Inferior parietal cortex (tissue), 1 donor: ENCODE measurements around the gene BRD3OS.
"Not testable (repeated sequence)": the region's sequence is repeated elsewhere in the genome, so short reads cannot be mapped to it uniquely, and the experiment has no call there.

ENCODE experiments used
- DNase-seq: peaks from one replicate; pipeline ENCODE4 v3.0.0-alpha.2; 2016; ENCODE audit errors: extremely low spot score

Gene BRD3OS

GRCh38 chr9:133988771-133989170 is 36.5 kb upstream of the BRD3OS start:
- not testable (repeated sequence) for DNase-seq

DNA sequence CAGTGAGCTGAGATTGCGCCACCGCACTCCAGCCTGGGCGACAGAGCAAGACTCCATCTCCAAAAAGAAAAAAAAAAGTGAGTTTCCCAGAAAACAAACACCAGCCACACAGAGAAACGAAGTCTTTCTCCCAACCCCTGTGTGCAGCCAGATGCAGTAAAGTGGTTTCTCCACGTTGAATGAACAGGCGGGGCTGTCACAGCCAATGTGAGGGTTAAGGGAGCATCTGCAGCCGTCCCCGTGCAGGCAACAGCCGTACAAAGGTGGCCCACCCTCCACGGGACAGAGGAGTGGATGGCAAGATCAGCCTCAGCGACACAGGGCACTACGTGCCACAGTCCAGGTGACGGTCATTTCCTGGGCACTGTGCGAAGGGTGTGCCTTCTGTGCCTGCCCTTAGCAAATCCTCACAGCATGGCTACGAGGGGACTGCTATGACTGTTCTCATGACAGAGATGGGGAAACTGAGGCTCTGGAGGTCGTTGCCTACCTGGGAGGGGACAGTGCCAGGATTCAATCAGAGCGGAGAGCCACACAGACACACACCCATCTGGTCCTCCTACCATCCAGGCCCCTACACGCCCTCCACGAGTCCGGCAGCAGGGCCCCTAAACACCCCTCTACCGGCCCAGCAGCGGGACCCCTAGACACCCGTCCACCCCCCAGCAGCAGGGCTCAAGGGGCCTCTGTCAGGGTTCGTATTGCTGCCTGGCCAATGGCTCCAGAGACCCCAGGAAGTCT is 35.5 kb upstream of the BRD3OS start:
- no peak for DNase-seq

DNA sequence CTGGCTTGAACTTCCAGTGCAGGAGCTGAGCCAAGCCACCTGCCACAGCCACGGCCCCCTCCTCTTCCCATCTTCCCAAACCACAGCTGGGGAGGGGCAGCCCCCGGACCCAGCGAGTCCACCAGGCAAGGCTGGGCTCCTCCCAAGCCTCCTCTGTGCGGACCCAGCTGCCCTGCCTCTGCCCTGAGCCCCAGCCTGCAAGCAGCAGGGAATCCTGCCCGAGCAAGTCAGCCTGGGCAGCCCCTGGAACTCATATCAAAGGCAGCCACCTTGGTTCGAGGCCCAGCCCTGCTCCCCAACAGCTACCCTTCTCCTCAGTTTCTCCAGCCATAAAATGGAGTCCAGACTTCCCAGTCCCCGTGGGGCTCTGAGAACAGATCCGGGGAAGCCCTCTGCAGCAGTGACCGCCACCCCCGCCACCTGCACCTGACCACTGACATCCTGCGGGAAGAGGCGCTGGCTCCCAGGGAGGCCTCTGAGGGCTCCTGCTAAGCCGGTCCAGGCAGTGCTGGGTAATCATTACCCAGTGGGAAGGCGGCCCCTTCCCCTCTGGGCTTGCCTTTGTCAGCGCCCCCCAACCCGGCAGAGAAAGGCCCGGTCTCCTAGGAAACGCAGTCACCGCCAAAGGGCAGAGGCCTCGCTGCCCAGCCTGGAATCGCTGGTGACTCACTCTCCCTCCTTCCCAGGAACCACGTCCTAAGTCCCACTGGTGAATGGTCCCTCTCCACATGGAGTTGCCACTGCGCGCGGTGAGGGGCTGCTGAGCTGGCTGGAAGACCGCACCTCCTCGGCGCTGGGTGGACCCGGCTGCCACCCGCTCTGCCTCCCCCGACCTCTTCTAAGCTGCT is 34.7 kb upstream of the BRD3OS start:
- no peak for DNase-seq

GRCh38 chr9:133991214-133991921 is 33.9 kb upstream of the BRD3OS start:
- no peak for DNase-seq

- DNase-seq = no peak
These were observed 33.1 kb upstream of the BRD3OS start, which contains the start of gene VAV2 for GRCh38 chr9:133991964-133992779. TSS of gene VAV2 (minus strand) at chr9:133992324. CDS start at chr9:133992278, 46 bp downstream.

DNA sequence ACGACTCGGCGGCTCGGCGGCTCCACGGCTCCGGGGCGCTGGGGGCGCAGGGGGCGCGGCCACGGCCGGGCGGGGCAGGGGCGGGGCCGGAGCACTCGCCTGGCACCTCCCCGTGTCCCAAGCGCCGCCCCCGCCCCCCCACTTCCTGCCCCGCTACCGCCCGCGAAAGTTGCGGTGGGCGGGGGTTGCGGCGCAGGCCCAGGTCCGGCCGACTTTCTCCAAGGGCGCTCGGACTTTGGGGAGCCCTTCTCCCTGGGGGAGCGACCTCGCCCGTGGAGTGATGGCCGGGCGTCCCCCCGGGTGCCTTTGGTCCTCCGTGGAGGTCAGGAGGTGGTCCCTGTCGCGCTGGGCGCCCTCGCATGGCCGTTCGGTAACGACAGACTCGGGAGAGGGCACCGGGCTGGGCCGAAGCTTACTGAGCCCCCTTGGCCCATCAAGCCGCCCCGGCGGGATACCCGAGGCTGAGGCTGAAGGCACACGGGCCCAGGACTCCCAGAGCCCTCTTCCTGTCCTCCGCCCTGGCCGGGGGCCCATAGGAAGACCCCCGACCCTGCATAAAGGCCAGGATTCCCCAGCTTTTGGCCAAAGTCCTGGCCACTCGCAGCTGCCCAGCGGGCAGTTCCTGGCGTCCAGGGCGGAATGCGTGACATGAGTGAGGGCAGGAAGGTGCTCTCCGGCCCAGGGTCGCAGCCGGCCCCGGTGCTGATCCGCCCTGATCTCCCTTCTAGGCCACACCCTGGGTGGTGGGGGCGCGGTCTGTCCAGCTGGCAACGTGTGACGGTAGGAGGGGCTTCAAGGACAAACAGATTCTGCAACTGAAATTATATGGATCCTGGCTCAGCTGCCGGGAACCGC is 32.3 kb upstream of the BRD3OS start:
- peak; percentile 26 for DNase-seq

DNA sequence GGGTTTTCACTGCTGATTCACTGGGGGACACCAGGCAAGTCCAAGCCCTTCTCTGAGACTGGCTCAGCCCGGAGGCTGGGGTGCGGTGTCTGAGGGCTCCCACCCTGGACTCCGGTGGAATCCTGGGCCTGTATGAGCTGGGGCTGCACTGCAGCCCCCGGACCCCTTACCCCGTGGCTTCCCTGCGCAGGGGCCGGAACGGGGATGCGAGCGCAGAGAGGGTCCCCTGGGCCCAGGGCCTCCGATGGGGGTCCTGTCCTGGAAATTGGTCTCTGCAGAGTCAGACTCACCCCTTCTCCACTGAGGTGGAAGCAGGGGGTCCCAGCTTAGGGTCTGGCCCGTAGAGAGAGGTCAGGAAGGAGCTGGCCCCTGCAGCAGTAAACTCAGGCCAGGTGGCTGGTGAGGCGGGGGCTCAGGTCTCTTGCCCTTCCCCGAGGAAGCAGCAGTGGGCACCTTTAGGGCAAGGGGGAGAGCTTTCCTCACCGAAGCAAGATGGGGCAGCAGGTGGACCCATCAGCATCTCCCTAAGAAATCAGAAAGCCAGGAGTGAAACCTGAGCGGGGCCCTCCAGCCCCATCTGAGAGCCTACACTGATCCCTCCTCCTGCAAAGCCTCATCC is 31.5 kb upstream of the BRD3OS start:
- DNase-seq = no peak

DNA sequence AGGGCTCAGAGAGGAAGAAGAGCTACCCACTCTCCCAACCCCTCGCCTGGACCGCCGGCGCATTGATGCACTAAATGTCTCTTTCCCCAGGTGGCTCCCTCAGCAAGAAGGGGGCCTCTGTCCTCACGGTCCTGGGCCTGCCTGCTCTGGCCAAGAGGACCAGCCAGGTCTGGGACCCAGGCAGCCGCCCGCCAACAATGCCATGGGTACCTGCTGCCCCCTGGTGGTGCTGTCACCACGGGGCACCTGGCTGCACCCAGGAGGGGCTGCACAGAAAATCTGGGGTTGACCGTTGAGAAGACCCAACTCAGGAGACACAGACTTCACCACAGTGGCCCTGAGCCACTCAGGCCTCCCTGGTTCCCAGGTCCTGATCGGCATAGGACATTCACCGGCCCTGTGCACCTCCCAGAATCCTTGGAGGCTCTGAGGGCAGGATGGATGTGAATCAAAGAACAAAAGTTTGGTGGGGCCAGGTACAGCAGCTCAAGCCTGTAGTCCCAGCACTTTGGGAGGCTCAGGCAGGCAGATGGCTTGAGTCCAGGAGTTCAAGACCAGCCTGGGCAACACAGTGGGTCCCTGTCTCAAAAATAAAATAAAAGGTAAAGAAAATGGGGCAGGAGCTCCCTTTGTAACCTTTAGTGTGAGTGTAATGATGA is 30.8 kb upstream of the BRD3OS start:
- DNase-seq = peak; percentile 77

DNA sequence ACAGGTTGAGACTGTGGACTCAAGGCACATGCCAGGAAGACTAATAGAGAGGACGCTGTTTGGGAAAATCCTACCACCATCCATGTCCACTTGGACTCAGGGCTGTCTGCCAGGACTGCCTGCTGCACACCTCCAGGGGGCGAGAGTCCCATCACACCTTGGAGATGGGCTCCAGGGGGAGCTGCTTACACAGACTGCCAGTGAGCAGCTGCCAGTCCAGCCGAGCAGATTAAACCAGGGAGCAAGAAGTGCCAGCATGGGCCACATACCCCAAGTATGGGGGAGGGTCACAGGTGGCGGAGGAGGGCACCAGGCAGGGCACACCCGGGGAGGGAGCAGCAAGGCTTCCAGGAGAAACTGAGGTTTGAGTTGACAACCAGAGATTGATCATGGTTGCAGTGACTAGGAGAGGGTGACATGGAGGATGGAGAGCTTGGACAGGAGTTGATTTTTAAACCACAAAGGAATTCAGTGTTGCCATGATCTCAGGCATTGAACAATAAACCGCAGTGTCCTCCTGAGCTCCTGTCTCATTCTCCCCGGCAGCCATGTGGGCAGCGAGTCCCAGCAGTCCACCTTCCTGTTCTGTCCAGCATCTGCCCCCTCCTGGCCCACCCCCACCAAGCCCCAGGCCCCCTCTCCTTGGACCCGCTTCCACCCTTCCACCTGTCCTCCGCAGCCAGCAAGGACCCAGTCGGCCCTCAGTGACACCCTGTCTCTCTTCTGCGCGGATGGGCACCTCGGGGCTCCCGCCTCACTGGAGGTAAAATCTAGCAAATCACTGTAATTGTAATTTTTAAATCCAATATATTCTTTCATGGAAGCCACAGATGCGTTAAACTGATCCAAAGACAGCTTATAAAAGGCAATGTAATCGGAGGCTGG is 30.0 kb upstream of the BRD3OS start:
- no peak for DNase-seq

- no peak for DNase-seq
These were observed 28.5 kb upstream of the BRD3OS start for GRCh38 chr9:133996531-133997520.

DNA sequence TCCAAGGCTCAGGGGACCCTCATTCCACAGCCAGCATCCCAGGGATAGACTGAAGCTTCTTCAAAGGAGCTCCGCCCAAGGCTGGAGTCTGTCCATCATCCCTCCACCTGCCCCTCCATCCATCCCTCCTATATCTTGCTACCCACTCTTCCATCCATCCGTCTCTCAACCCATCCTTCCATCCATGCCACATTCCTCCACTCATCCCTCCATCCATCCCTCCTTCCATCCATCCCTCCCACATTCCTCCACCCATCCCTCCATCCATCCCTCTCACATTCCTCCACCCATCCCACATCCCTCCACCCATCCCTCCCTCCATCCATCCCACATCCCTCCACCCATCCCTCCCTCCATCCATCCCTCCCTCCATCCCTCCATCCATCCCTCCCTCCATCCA is 27.7 kb upstream of the BRD3OS start:
- DNase-seq = no peak

GRCh38 chr9:133998915-133999595 is 26.2 kb upstream of the BRD3OS start:
- DNase-seq = no peak

GRCh38 chr9:133999851-134000265 is 25.4 kb upstream of the BRD3OS start:
- no peak for DNase-seq

- no peak for DNase-seq
These were observed 22.5 kb upstream of the BRD3OS start for GRCh38 chr9:134002796-134003195.

DNA sequence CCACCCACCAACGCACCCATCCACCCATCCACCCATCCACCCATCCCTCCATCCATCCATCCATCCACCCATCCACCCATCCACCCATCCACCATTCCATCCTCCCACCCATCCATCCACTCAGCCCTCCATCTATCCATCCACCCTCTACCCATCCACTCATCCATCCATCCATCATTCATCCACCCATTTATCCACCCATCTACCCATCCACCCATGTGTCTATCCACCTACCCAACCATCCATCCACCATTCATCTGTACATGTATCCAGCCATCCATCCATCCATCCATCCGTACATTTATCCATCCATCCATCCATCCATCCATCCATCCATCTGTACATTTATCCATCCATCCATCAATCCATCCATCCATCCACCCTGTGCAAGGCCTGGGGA is 22.0 kb upstream of the BRD3OS start:
- no peak for DNase-seq

DNA sequence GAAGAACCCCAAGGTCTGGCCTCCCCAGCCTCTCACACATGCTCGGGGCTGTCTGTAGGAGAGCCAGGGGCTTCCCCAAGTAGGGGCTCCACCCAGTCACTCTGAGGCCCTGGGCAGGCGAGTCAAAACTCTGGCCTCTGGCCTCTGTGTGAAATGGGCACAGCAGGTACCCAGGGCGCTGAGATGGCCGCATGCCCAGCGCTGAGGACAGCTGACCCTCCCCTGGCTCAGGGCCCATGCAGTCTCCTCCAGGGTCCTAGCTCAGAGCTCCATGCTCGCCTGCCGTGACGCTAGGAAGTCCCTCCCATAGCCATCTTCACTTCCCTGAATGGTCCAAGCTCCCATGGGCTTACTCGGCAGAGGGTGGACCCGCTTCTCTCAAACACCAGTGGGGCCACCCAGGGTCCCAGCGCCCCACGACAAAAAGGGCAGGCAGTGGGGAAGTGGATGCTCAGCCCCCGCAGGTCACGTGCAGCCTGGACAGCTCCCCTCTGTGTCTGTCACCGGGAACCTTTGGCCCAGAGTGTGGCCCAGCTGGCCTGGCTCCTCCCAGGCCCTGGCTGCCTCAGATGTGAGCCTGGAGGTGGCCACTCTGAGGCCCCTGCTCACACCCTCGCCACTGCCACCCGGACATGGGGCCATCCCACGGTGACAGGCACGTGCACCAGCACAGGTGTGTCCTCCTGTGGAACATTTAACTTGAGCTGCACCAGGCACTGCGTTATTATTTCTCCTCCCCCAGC is 21.0 kb upstream of the BRD3OS start:
- DNase-seq = no peak
